Suprapubic skin (tissue), 3 donors: Measurements from ENCODE around the gene TRIO.

Experiments used
- CTCF ChIP-seq, 2 donors: fragments of 200-600 bp in 1 of 2; fragments of 450-650 bp in 1 of 2; sonication (generic) in 1 of 2; IDR thresholded peaks; one replicate each; pipeline ENCODE4 v1.5.1; 2016 to 2019; ENCODE audit warnings: antibody characterized with exemption in 2 of 2, mild to moderate bottlenecking in 1 of 2, moderate library complexity in 1 of 2
- POLR2A ChIP-seq, 2 donors: fragments of 450-650 bp; IDR thresholded peaks; one replicate each; pipeline ENCODE4 v1.6.1; 2017; ENCODE audit warnings: antibody characterized with exemption in 2 of 2, mild to moderate bottlenecking in 2 of 2, moderate library complexity in 2 of 2

GRCh38 chr5:14489643-14490042, 346.5 kb downstream of the TRIO start:
- no peak for TF ChIP-seq POLR2A (IDR thresholded peaks at IDR 0.05)
- no peak for TF ChIP-seq CTCF (IDR thresholded peaks at IDR 0.05)
